Trophoblast cell (in vitro differentiated cells and primary cell): Measurements from ENCODE around the gene BEST2.

Experiments
- DNase-seq, 2 donors: peaks; one replicate each; pipeline ENCODE4 v3.0.0-alpha.2; 2016
- H2AFZ ChIP-seq: 2 replicates; pipeline ENCODE4 v1.6.1; 2013; ENCODE audit warnings: low read length, moderate library complexity, mild to moderate bottlenecking; ENCODE audit not compliant: insufficient read depth, poor library complexity
- H2AK5ac ChIP-seq: 2 replicates; pipeline ENCODE4 v1.6.1; 2013; ENCODE audit warnings: mild to moderate bottlenecking, low read length
- H2BK120ac ChIP-seq: 2 replicates; pipeline ENCODE4 v1.6.1; 2013; ENCODE audit warnings: low read length, mild to moderate bottlenecking, moderate library complexity; ENCODE audit not compliant: insufficient read depth, poor library complexity
- H2BK12ac ChIP-seq: 2 replicates; pipeline ENCODE4 v1.6.1; 2013; ENCODE audit warnings: mild to moderate bottlenecking, low read length, moderate library complexity
- H2BK5ac ChIP-seq: 2 replicates; pipeline ENCODE4 v1.6.1; 2013; ENCODE audit warnings: low read length, low read depth, moderate library complexity, mild to moderate bottlenecking; ENCODE audit not compliant: poor library complexity
- H3K14ac ChIP-seq: 2 replicates; pipeline ENCODE4 v1.6.1; 2013; ENCODE audit warnings: mild to moderate bottlenecking, low read length
- H3K18ac ChIP-seq: 2 replicates; pipeline ENCODE4 v1.6.1; 2013; ENCODE audit warnings: mild to moderate bottlenecking, low read length
- H3K23ac ChIP-seq: 2 replicates; pipeline ENCODE4 v1.6.1; 2013; ENCODE audit warnings: low read length
- H3K27ac ChIP-seq: 2 replicates; pipeline ENCODE4 v1.5.1; 2013; ENCODE audit warnings: low read depth, mild to moderate bottlenecking, inconsistent platforms, low read length, moderate library complexity
- H3K27me3 ChIP-seq: 2 replicates; pipeline ENCODE4 v1.6.1; 2013; ENCODE audit warnings: inconsistent platforms, mild to moderate bottlenecking, low read length, moderate library complexity; ENCODE audit not compliant: insufficient read depth
- H3K36me3 ChIP-seq, 2 experiments: 1 replicate in 1 of 2; 2 replicates in 1 of 2; pipeline ENCODE4 v1.6.1; 2013; ENCODE audit warnings: low read length in 2 of 2, mild to moderate bottlenecking in 2 of 2, moderate library complexity in 1 of 2; ENCODE audit not compliant: insufficient read depth in 2 of 2, control insufficient read depth in 1 of 2
- H3K4ac ChIP-seq: 2 replicates; pipeline ENCODE4 v1.6.1; 2013; ENCODE audit warnings: low read depth, mild to moderate bottlenecking, low read length, moderate library complexity
- H3K4me1 ChIP-seq, 2 experiments: 1 replicate in 1 of 2; 2 replicates in 1 of 2; pipeline ENCODE4 v1.6.1; 2013; ENCODE audit warnings: low read length in 2 of 2, mild to moderate bottlenecking in 2 of 2, moderate library complexity in 1 of 2; ENCODE audit not compliant: insufficient read depth in 2 of 2, control insufficient read depth in 1 of 2
- H3K4me2 ChIP-seq: 2 replicates; pipeline ENCODE4 v1.6.1; 2013; ENCODE audit warnings: inconsistent platforms, mild to moderate bottlenecking, low read length, moderate library complexity
- H3K4me3 ChIP-seq: 2 replicates; pipeline ENCODE4 v1.5.1; 2013; ENCODE audit warnings: mild to moderate bottlenecking, low read depth, low read length, inconsistent platforms
- H3K79me1 ChIP-seq: one replicate; pipeline ENCODE4 v1.6.1; 2013; ENCODE audit warnings: low read length
- H3K79me2 ChIP-seq: 2 replicates; pipeline ENCODE4 v1.6.1; 2013; ENCODE audit warnings: low read length, mild to moderate bottlenecking; ENCODE audit not compliant: control insufficient read depth, insufficient read depth, poor library complexity
- H3K9ac ChIP-seq: 2 replicates; pipeline ENCODE4 v1.6.1; 2013; ENCODE audit warnings: mild to moderate bottlenecking, low read length
- H3K9me3 ChIP-seq: 2 replicates; pipeline ENCODE4 v1.6.1; 2013; ENCODE audit warnings: low read depth, mild to moderate bottlenecking, control low read depth, inconsistent platforms, low read length; ENCODE audit not compliant: insufficient read depth
- H4K12ac ChIP-seq: 2 replicates; pipeline ENCODE4 v1.6.1; 2013; ENCODE audit warnings: low read depth, mild to moderate bottlenecking, low read length, moderate library complexity
- H4K8ac ChIP-seq: 2 replicates; pipeline ENCODE4 v1.6.1; 2013; ENCODE audit warnings: low read depth, mild to moderate bottlenecking, low read length, moderate library complexity
- H4K91ac ChIP-seq: one replicate; pipeline ENCODE4 v1.6.1; 2013; ENCODE audit warnings: low read depth, mild to moderate bottlenecking, low read length, moderate library complexity
- WGBS: extraction: QIAGEN DNeasy Blood & Tissue Kit; methylation state at CpG from one replicate; pipeline ENCODE4 v1.1.7; 2013; ENCODE audit warnings: missing lambda C conversion rate; ENCODE audit not compliant: insufficient read length, insufficient coverage; ENCODE audit errors: extremely low coverage; 5-methylcytosine and 5-hydroxymethylcytosine counted together

Gene BEST2

DNA sequence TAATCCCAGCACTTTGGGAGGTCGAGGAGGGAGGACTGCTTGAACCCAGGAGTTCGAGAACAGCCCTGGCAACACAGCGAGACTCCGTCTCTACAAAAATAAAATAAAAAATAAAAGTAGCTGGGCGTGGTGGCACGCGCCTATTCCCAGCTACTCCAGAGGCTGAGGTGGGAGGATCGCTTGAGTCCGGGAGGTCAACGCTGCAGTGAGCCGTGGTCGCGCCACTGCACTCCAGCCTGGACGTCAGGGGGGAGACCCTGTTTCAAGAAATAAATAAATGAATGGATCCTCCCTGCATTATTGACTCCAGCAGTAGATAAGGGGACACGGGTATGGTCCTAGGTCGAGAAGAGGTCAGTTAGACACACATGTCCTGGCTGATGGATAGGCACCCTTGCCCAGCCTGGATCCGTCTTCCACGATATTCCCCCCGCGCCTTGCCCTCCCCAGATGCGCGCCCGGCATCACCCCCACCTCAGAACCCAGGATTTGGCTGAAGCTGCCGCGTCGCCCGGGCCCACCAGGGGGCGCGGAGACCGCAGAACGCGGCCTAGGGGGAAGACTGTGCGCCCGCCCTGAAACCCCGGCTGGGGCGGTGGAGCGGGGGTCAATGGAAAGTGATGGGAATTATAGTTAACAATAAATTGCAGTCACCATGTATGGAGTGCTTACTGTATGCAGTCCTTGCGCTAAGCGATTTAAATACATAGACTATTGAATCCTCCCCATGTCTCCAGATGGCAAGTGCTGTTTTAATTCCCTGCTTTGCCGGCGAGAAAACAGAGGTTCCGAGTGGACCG, 25.8 kb downstream of the BEST2 start:
- peak overlapping the region; percentile 74 for H4K91ac ChIP-seq
- peak overlapping the region; percentile 64 for H4K8ac ChIP-seq
- peak; percentile 73 to 87 for DNase-seq
- H3K4me2 ChIP-seq: peak overlapping the region; percentile 97
- H3K79me1 ChIP-seq: peaks cover 30% of the 10 kb centered on the region
- peak overlapping the region; percentile 52 for H2AK5ac ChIP-seq
- peak overlapping the region; percentile 73 for H3K4me3 ChIP-seq
- H3K27ac ChIP-seq: peak overlapping the region; percentile 72
- H3K23ac ChIP-seq: no peak overlapping the region
- peak overlapping the region; percentile 55 for H3K14ac ChIP-seq
- no peak overlapping the region for H3K4ac ChIP-seq
- peaks cover 27 to 36% of the 10 kb centered on the region in 2 experiments for H3K4me1 ChIP-seq
- no peak overlapping the region for H2BK120ac ChIP-seq
- peaks cover 6% of the 10 kb centered on the region for H3K79me2 ChIP-seq
- WGBS: no CpG with 5 or more reads among the region's 43 CpGs
- H2BK12ac ChIP-seq: peak overlapping the region; percentile 72
- no peak overlapping the region for H2AFZ ChIP-seq
- peaks cover 3 to 4% of the 10 kb centered on the region in 2 experiments for H3K36me3 ChIP-seq
- H3K9me3 ChIP-seq: no peaks in the 10 kb centered on the region
- peak overlapping the region; percentile 69 for H3K18ac ChIP-seq
- peak overlapping the region; percentile 13 for H3K9ac ChIP-seq
- H2BK5ac ChIP-seq: peak overlapping the region; percentile 63
- H4K12ac ChIP-seq: peak overlapping the region; percentile 6
- H3K27me3 ChIP-seq: no peaks in the 10 kb centered on the region

DNA sequence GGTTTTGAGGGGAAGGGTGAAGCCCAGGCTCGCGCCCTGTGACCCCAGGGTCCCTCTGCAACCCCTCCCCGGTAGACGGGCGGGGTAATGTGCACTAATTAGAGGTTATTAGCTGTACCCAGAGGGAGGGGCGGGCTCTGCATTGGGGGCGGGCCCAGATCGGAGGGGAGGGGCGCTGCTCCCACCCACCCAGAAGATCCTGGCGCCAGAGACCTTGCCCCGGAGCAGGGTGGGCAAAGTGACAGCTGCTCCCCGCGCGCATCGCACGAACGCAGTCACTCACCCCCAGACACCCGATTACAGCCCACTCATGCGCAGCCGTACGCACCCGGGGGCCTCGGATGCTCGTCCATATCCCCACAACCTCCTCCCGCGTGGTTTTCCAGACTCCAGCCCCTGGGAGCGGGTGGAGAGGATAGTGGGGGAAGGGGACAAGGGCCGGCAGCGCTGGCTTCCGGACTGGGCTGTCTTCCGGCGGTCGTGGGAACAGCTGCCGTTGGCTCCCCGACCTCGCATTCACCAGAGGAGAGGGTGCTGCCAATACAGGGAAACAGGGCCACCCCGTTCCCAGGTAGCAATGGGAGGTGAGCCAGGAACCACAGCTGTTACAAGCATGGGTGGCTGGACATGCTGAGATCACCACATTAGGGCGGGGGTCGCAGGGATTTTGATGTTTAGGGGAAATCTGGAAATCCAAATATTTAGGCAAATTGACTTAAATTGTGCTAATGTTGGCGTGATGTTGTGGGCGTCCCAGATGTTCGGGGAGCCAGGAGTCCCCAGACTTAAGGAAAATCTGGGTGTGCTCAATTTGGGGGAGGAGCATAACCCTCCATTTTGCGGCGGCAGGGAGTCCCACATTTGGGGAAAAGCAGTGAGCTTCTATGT, 26.7 kb downstream of the BEST2 start:
- no CpG with 5 or more reads among the region's 44 CpGs for WGBS

DNA sequence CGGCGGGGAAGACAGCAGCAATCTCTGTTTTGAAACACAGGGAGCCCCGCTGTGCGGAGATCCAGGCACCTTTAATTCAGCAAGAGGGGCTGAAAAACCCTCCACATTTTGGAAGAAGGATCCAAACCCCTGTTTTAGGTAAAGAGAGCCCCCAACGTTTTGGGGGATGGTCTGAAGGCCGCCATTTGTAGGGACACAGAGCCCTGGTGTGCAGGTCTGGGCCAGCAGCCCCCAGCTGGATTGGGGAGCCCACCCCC, 27.2 kb downstream of the BEST2 start:
- Histone ChIP-seq H3K79me2 (peaks cover 13% of the 10 kb centered on the region), H3K4me1 (peaks cover 33 to 37% of the 10 kb centered on the region in 2 experiments), H3K14ac (peak overlapping the region; percentile 73), H3K9ac (no peak overlapping the region), H2AFZ (no peak overlapping the region), H3K79me1 (peaks cover 42% of the 10 kb centered on the region), H2BK5ac (peak overlapping the region; percentile 86), H2BK12ac (peak overlapping the region; percentile 90), H3K4me2 (peak overlapping the region; percentile 97), H3K9me3 (no peaks in the 10 kb centered on the region), H4K8ac (peak overlapping the region; percentile 89), H3K4ac (peak overlapping the region; percentile 18), H3K36me3 (peaks cover 0 to 4% of the 10 kb centered on the region in 2 experiments), H2AK5ac (peak overlapping the region; percentile 88), H3K27me3 (no peaks in the 10 kb centered on the region), H3K18ac (peak overlapping the region; percentile 94), H2BK120ac (peak overlapping the region; percentile 69), H4K91ac (peak overlapping the region; percentile 93), H3K23ac (no peak overlapping the region), H3K4me3 (no peak overlapping the region), H3K27ac (peak overlapping the region; percentile 72), H4K12ac (peak overlapping the region; percentile 15)
- WGBS: no CpG with 5 or more reads among the region's 6 CpGs
- DNase-seq: no peak

More for the DNA sequence above, 26.7 kb downstream of the BEST2 start:
- H3K4ac ChIP-seq: peak overlapping the region; percentile 18
- peak overlapping the region; percentile 25 for H2AK5ac ChIP-seq
- H3K4me3 ChIP-seq: peak overlapping the region; percentile 73
- no peaks in the 10 kb centered on the region for H3K9me3 ChIP-seq
- H2BK12ac ChIP-seq: peak overlapping the region; percentile 90
- peak overlapping the region; percentile 94 for H3K18ac ChIP-seq
- H3K27me3 ChIP-seq: no peaks in the 10 kb centered on the region
- peak overlapping the region; percentile 93 for H4K91ac ChIP-seq
- H3K14ac ChIP-seq: peak overlapping the region; percentile 73
- DNase-seq: peak in 1 of 2 donors; percentile 30
- peaks cover 38% of the 10 kb centered on the region for H3K79me1 ChIP-seq
- H2AFZ ChIP-seq: peak overlapping the region; percentile 80
- H2BK120ac ChIP-seq: peak overlapping the region; percentile 69
- H4K8ac ChIP-seq: peak overlapping the region; percentile 89
- peaks cover 0 to 4% of the 10 kb centered on the region in 2 experiments for H3K36me3 ChIP-seq
- H4K12ac ChIP-seq: peak overlapping the region; percentile 75
- no peak overlapping the region for H3K23ac ChIP-seq
- peak overlapping the region; percentile 97 for H3K4me2 ChIP-seq
- peak overlapping the region; percentile 41 for H3K9ac ChIP-seq
- H2BK5ac ChIP-seq: peak overlapping the region; percentile 86
- H3K4me1 ChIP-seq: peaks cover 30 to 37% of the 10 kb centered on the region in 2 experiments
- peaks cover 9% of the 10 kb centered on the region for H3K79me2 ChIP-seq
- H3K27ac ChIP-seq: peak overlapping the region; percentile 72

DNA sequence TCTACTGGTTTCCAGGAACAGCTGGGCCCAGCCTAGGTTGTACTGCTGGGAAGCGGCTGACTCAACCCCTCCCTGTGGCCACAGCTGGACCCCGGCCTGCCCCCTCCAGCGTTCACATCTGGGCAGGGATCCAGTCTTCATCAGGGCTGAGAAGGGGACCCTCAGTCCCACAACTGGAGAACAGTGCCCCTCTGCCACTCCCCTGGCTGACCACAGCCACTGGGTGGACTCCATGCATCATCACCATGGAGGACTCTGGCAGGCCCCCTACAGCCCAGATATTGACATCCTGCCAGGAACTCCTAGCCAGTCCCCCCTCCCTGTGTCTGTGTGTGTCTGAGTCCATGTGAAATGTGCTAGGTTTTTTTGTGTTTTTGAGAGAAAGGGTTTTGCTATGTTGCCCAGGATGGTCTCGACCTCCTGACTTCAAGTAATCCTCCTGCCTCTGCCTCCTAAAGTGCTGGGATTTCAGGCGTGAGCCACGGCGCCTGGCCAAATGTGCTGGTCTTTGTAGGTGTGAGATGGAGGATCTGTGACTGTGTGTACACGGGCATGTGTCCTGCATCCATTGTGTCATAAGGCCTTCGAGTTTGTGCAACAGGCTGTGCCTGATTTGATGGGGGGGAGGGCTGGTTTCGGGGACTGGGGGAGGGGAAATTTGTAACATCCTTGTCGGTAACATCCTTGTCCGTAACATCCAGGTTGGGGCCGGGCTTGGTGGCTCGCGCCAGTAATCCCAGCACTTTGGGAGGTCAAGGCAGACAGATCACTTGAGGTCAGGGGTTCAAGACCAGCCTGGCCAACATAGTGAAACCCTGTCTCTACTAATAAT, 27.8 kb downstream of the BEST2 start:
- Histone ChIP-seq H3K4ac (peak overlapping the region; percentile 18), H3K9me3 (no peaks in the 10 kb centered on the region), H3K4me3 (no peak overlapping the region), H2BK120ac (peak overlapping the region; percentile 69), H2BK5ac (peak overlapping the region; percentile 86), H3K4me2 (no peak overlapping the region), H4K12ac (peak overlapping the region; percentile 15), H3K79me1 (peaks cover 45% of the 10 kb centered on the region), H2AFZ (no peak overlapping the region), H3K14ac (peak overlapping the region; percentile 67), H3K9ac (no peak overlapping the region), H2AK5ac (peak overlapping the region; percentile 88), H3K18ac (peak overlapping the region; percentile 94), H4K8ac (peak overlapping the region; percentile 89), H3K4me1 (peaks cover 34 to 41% of the 10 kb centered on the region in 2 experiments), H3K79me2 (peaks cover 15% of the 10 kb centered on the region), H2BK12ac (peak overlapping the region; percentile 90), H3K27ac (peak overlapping the region; percentile 72), H3K27me3 (no peaks in the 10 kb centered on the region), H3K36me3 (peaks cover 0 to 2% of the 10 kb centered on the region in 2 experiments), H3K23ac (no peak overlapping the region), H4K91ac (peak overlapping the region; percentile 93)
- DNase-seq: no peak
- WGBS: no CpG with 5 or more reads among the region's 15 CpGs
